ENCODE measurements around the gene SLC5A1. TPM values are rescaled to one million over a fixed set of nuclear protein-coding genes. Genes with fewer than 3 reads are reported as not detected.

Gene SLC5A1
- total and polyA plus RNA-seq, 2 experiments from 2014 or later = 0.03 TPM; not detected in 1

- no peak overlapping the region for H3K4me3 Mint-ChIP-seq
- Histone ChIP-seq H3K79me2 (replicated peaks; ENCODE audit: insufficient read depth) (no peaks in the 10 kb centered on the region), H3K36me3 (ENCODE audit: insufficient read depth) (no peaks in the 10 kb centered on the region), H4K20me1 (replicated peaks; ENCODE audit: insufficient read depth) (no peaks in the 10 kb centered on the region), H3K9me2 (ENCODE audit: insufficient read depth) (peaks cover 12% of the 10 kb centered on the region), H3F3A (replicated peaks; ENCODE audit: low read depth) (no peaks in the 10 kb centered on the region), H2AFZ (0 out of 2 replicates have a peak overlapping the region, but pooled peaks have one; percentile 10), H3K27me3 (ENCODE audit: insufficient read depth) (no peaks in the 10 kb centered on the region), H3K27ac (ENCODE audit: low read depth) (peak overlapping the region; percentile 50; the same call in 1 of the 2 replicates), H3K4me2 (no peak overlapping the region), H3K4me1 (ENCODE audit: insufficient read depth) (peaks cover 4% of the 10 kb centered on the region; the same call in 1 of the 2 replicates), H3K4me3 (no peak overlapping the region)
- H3K36me3 Mint-ChIP-seq (ENCODE audit: low read depth) = peaks cover 4% of the 10 kb centered on the region; the same call in 2 of the 3 replicates
- no peak for TF ChIP-seq NANOG (IDR thresholded peaks at IDR 0.05; ENCODE audit: borderline replicate concordance)
- no peak for TF ChIP-seq REST (IDR thresholded peaks at IDR 0.05; ENCODE audit: unreplicated experiment)
- no peak for TF ChIP-seq POLR2AphosphoS5 (IDR thresholded peaks at IDR 0.05; ENCODE audit: low read depth)
- TF ChIP-seq EZH2phosphoT487 (IDR thresholded peaks at IDR 0.05; ENCODE audit: unreplicated experiment) = no peak
- no peak for TF ChIP-seq STAT1 (IDR thresholded peaks at IDR 0.05; ENCODE audit: unreplicated experiment)
- no peak for TF ChIP-seq EZH2 (IDR thresholded peaks at IDR 0.05; ENCODE audit: low read depth, unreplicated experiment)
- no peak for TF ChIP-seq CREB1 (CRISPR knock-in tag; IDR thresholded peaks at IDR 0.05; ENCODE audit: low read depth)
- TF ChIP-seq CTCF (conservative IDR thresholded peaks at IDR 0.05; ENCODE audit: low read depth in 2 of 2) = no peak
- no peak for TF ChIP-seq JUNB (IDR thresholded peaks at IDR 0.05; ENCODE audit: unreplicated experiment)
- TF ChIP-seq ZNF462 (CRISPR knock-in tag; IDR thresholded peaks at IDR 0.05) = no peak
- no peak for TF ChIP-seq ZNF331 (CRISPR knock-in tag; IDR thresholded peaks at IDR 0.05; ENCODE audit: low read depth)
- TF ChIP-seq ZNF114 (CRISPR knock-in tag; IDR thresholded peaks at IDR 0.05) = no peak
- TF ChIP-seq, protein P1, sequence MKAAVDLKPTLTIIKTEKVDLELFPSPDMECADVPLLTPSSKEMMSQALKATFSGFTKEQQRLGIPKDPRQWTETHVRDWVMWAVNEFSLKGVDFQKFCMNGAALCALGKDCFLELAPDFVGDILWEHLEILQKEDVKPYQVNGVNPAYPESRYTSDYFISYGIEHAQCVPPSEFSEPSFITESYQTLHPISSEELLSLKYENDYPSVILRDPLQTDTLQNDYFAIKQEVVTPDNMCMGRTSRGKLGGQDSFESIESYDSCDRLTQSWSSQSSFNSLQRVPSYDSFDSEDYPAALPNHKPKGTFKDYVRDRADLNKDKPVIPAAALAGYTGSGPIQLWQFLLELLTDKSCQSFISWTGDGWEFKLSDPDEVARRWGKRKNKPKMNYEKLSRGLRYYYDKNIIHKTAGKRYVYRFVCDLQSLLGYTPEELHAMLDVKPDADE (IDR thresholded peaks at IDR 0.05) = no peak
- no peak for ATAC-seq
- peaks cover 4% of the 10 kb centered on the region; the same call in 2 of the 3 replicates for H3K9me3 Mint-ChIP-seq
- no peak overlapping the region for H3K27ac Mint-ChIP-seq
- H3K27me3 Mint-ChIP-seq (ENCODE audit: insufficient read depth, low read depth, poor library complexity) = peaks cover 2% of the 10 kb centered on the region
- DNase-seq (ENCODE audit: low spot score) = no peak
- peaks cover 27% of the 10 kb centered on the region for H3K4me1 Mint-ChIP-seq
Observed at GRCh38 chr22:32144496-32145274, 101.6 kb downstream of the SLC5A1 start.

Data from GM23338 (cell line).